HG02973 (cell line): ENCODE data around the gene POGLUT2.
"Not testable (repeated sequence)": the region's sequence is repeated elsewhere in the genome, so short reads cannot be mapped to it uniquely, and the experiment has no call there.

ENCODE experiments used
- ATAC-seq: cut with Tn5 transposase; IDR thresholded peaks from one replicate; pipeline ENCODE4 v1.9.1; 2021; ENCODE audit warnings: moderate library complexity; ENCODE audit not compliant: unreplicated experiment

POGLUT2 gene

GRCh38 chr13:102807699-102808098, 8.9 kb upstream of the POGLUT2 start:
- no peak for ATAC-seq

- ATAC-seq: no peak
Observed at GRCh38 chr13:102805680-102806079, 6.9 kb upstream of the POGLUT2 start.

GRCh38 chr13:102800145-102801041, 1.6 kb upstream of the POGLUT2 start:
- peak; percentile 79 for ATAC-seq

- peak; percentile 9 for ATAC-seq
Observed at GRCh38 chr13:102799426-102800144, 809 bp upstream of the POGLUT2 start.

- ATAC-seq: no peak
Observed at GRCh38 chr13:102793611-102794355, 5.0 kb downstream of the POGLUT2 start.

- ATAC-seq: no peak
Observed at GRCh38 chr13:102792396-102792795, 6.4 kb downstream of the POGLUT2 start.

- ATAC-seq: no peak
Observed at GRCh38 chr13:102788683-102789082, 10.1 kb downstream of the POGLUT2 start.

GRCh38 chr13:102784483-102784882, 14.3 kb downstream of the POGLUT2 start:
- ATAC-seq: no peak

GRCh38 chr13:102781591-102781990, 17.2 kb downstream of the POGLUT2 start:
- ATAC-seq: no peak

- not testable (repeated sequence) for ATAC-seq
Observed at GRCh38 chr13:102780656-102781055, 18.1 kb downstream of the POGLUT2 start.

- ATAC-seq: no peak
Observed at GRCh38 chr13:102779436-102780159, 19.2 kb downstream of the POGLUT2 start.

GRCh38 chr13:102777736-102778135, 21.0 kb downstream of the POGLUT2 start:
- ATAC-seq: no peak

- ATAC-seq: no peak
Observed at GRCh38 chr13:102776271-102776670, 22.5 kb downstream of the POGLUT2 start.

- no peak for ATAC-seq
Observed at GRCh38 chr13:102774591-102775520, 23.9 kb downstream of the POGLUT2 start.

GRCh38 chr13:102774214-102774568, 24.6 kb downstream of the POGLUT2 start:
- ATAC-seq: no peak

- ATAC-seq: peak; percentile 89
Observed at GRCh38 chr13:102773441-102774213, 25.1 kb downstream of the POGLUT2 start, which contains the start of gene TEX30. TSS of gene TEX30 (minus strand) at chr13:102773786. CDS start at chr13:102770026, 3,760 bp downstream.

- no peak for ATAC-seq
Observed at GRCh38 chr13:102772042-102772425, 26.7 kb downstream of the POGLUT2 start.

- ATAC-seq: no peak
Observed at GRCh38 chr13:102771298-102772041, 27.3 kb downstream of the POGLUT2 start.
